HepG2 (cell line): ENCODE results near the gene TMEM165. TPM values are rescaled to one million over a fixed set of nuclear protein-coding genes. Genes with fewer than 3 reads are reported as not detected.

Source experiments
- ATAC-seq: fragments of 200-7000 bp; cut with Tn5 transposase; 3 replicates; pipeline ENCODE4 v1.9.1; 2020; ENCODE audit warnings: mild to moderate bottlenecking, moderate library complexity
- BruUV-seq: library from RNA; stranded (reverse); fragments of 400-500 nt; replicated peaks from 2 replicates; lab custom pipeline; 2021; lab: Mats Ljungman, UMichigan
- CTCF ChIA-PET: fragments of 300-600 bp; formaldehyde crosslinking; extraction: SDS; loops from one replicate; lab custom pipeline; 2021; ENCODE audit warnings: low total read pairs, inconsistent platforms, low intra/inter-chr PET ratio; lab: Yijun Ruan, JAX
- POLR2A ChIA-PET: fragments of 350-600 bp; sonication (Branson Sonifier 250); formaldehyde crosslinking; loops from one replicate; lab custom pipeline; 2020; ENCODE audit warnings: antibody characterized with exemption, inconsistent platforms; lab: Yijun Ruan, JAX
- DNase-seq: peaks from one replicate; pipeline ENCODE4 v3.0.0-alpha.2; 2015; ENCODE audit warnings: low spot score
- FAIRE-seq: peaks from 3 replicates; lab custom pipeline; 2011; peaks lifted over from hg19 to GRCh38; lab: Jason Lieb, UNC
- H2AFZ ChIP-seq: one replicate; pipeline ENCODE4 v1.6.1; 2011; ENCODE audit warnings: low read length, inconsistent platforms
- H3K27ac ChIP-seq: fragments of 300-600 bp; 3 replicates; pipeline ENCODE4 v1.8.0; 2011; ENCODE audit warnings: mixed run types, mild to moderate bottlenecking, mixed read lengths, low read length, inconsistent platforms; ENCODE audit not compliant: insufficient read depth; ENCODE audit errors: extremely low read length
- H3K27me3 ChIP-seq, 2 experiments: fragments of 200-600 bp in 1 of 2; 2 replicates in 1 of 2; 3 replicates in 1 of 2; pipeline versions ENCODE4 v1.6.0 to v1.8.0; 2011; ENCODE audit warnings: low read length in 2 of 2, mild to moderate bottlenecking in 2 of 2, moderate library complexity in 2 of 2, inconsistent platforms in 1 of 2; ENCODE audit not compliant: insufficient read depth in 2 of 2, control insufficient read depth in 1 of 2
- H3K36me3 ChIP-seq, 2 experiments: fragments of 200-600 bp in 1 of 2; replicated peaks in 1 of 2; 2 replicates in 1 of 2; 3 replicates in 1 of 2; pipeline versions ENCODE4 v1.5.1 to v1.8.0; 2011; ENCODE audit warnings: low read length in 2 of 2, inconsistent platforms in 1 of 2; ENCODE audit not compliant: insufficient read depth in 2 of 2, control insufficient read depth in 1 of 2
- H3K4me1 ChIP-seq: 2 replicates; pipeline ENCODE4 v1.5.1; 2012; ENCODE audit warnings: low read length, inconsistent platforms; ENCODE audit not compliant: insufficient read depth
- H3K4me2 ChIP-seq: 2 replicates; pipeline ENCODE4 v1.6.0; 2011; ENCODE audit warnings: low read depth, low read length, inconsistent platforms
- H3K4me3 ChIP-seq, 3 experiments: fragments of 200-600 bp in 1 of 3; sonication (generic), shearing (Covaris generic) in 1 of 3; replicated peaks in 1 of 3; 2 replicates each; pipeline ENCODE4 v1.5.1; 2011 to 2016; ENCODE audit warnings: low read length in 3 of 3, inconsistent platforms in 2 of 3, low read depth in 2 of 3, mild to moderate bottlenecking in 2 of 3, control low read depth in 1 of 3, mixed read lengths in 1 of 3; ENCODE audit not compliant: insufficient read depth in 1 of 3
- H3K79me2 ChIP-seq: one replicate; pipeline ENCODE4 v1.6.1; 2011; ENCODE audit warnings: low read length, inconsistent platforms; ENCODE audit not compliant: insufficient read depth
- H3K9ac ChIP-seq: 2 replicates; pipeline ENCODE4 v1.6.0; 2011; ENCODE audit warnings: mild to moderate bottlenecking, low read depth, low read length, inconsistent platforms; ENCODE audit not compliant: insufficient read depth
- H3K9me3 ChIP-seq: 2 replicates; pipeline ENCODE4 v1.5.1; 2012; ENCODE audit warnings: mild to moderate bottlenecking, low read length
- H4K20me1 ChIP-seq: 2 replicates; pipeline ENCODE4 v1.6.0; 2011; ENCODE audit warnings: inconsistent platforms, mild to moderate bottlenecking, low read length, moderate library complexity; ENCODE audit not compliant: insufficient read depth
- BCLAF1 ChIP-seq: fragments of 450-650 bp; IDR thresholded peaks from 2 replicates; pipeline ENCODE4 v1.6.1; 2017; ENCODE audit warnings: mild to moderate bottlenecking
- FOXA1 ChIP-seq, 2 experiments: fragments of 450-650 bp in 1 of 2; sonication (generic) in 1 of 2; formaldehyde crosslinking in 1 of 2; IDR thresholded peaks; 2 replicates each; pipeline versions ENCODE4 v1.4.0 to v1.6.1; 2016 to 2020; ENCODE audit warnings: missing genetic modification reagents in 1 of 2
- SOX6 ChIP-seq, 2 experiments: fragments of 450-650 bp in 1 of 2; sonication (generic) in 1 of 2; formaldehyde crosslinking in 1 of 2; IDR thresholded peaks; 2 replicates each; pipeline versions ENCODE4 v1.4.0 to v1.6.1; 2017 to 2020; ENCODE audit warnings: antibody characterized with exemption in 1 of 2, mild to moderate bottlenecking in 1 of 2, missing genetic modification reagents in 1 of 2
- TOPORS ChIP-seq: sonication (generic); formaldehyde crosslinking; IDR thresholded peaks from 2 replicates; pipeline ENCODE4 v1.8.0; 2023; ENCODE audit warnings: mild to moderate bottlenecking, missing genetic modification reagents
- U2AF1 ChIP-seq: fragments of 200-400 bp; formaldehyde crosslinking; optimal IDR thresholded peaks from 2 replicates; pipeline ENCODE3; 2017; ENCODE audit warnings: mild to moderate bottlenecking, low read depth, low read length
- ZNF768 ChIP-seq: sonication (generic); formaldehyde crosslinking; IDR thresholded peaks from 2 replicates; pipeline ENCODE4 v1.4.0; 2020; ENCODE audit warnings: missing genetic modification reagents
- ZUFSP ChIP-seq: sonication (generic); formaldehyde crosslinking; IDR thresholded peaks from 2 replicates; pipeline ENCODE4 v1.9.0; 2021; ENCODE audit warnings: missing genetic modification reagents, mild to moderate bottlenecking, borderline replicate concordance
- WGBS: methylation state at CpG from one replicate; pipeline ENCODE4 v1.1.6; 2017; ENCODE audit warnings: low lambda C conversion rate; 5-methylcytosine and 5-hydroxymethylcytosine counted together
- in situ Hi-C: cut with HindIII; loops from 2 replicates; pipeline ENCODE4 v1.10.0; 2017; ENCODE audit warnings: low pct_unique_long_range_greater_than_20kb; ENCODE audit not compliant: extremely low pct_ligation_motif_present
- intact Hi-C: fragments of 100-400 bp; cut with micrococcal nuclease; formaldehyde crosslinking; loops from one replicate; pipeline ENCODE4 v1.10.0; 2022; ENCODE audit not compliant: unreplicated experiment
- polyA plus RNA-seq, 8 experiments: library from polyadenylated mRNA; depleted of rRNA in 3 of 8; stranded (reverse) in 7 of 8; unstranded in 1 of 8; fragments of >200 nt; fragmentation: Illumina TruSeq in 4 of 8; extraction: Trizol in 4 of 8; gene quantifications; 2 replicates each; pipeline versions ENCODE4 v1.2.1 to v1.2.3, GENCODE V29; 2011 to 2016; ENCODE audit warnings: low read depth in 4 of 8, missing spikeins in 1 of 8, mixed read lengths in 1 of 8; ENCODE audit not compliant: insufficient read depth in 1 of 8
- total RNA-seq, 5 experiments: library from RNA; depleted of rRNA; stranded (reverse); fragments of >200 nt; fragmentation: Illumina TruSeq; extraction: Trizol; gene quantifications; 2 replicates each; pipeline ENCODE4 v1.2.3, GENCODE V29; 2016; ENCODE audit warnings: low read depth in 1 of 5

TMEM165 gene
- total and polyA plus RNA-seq, 2 of the 13 experiments (the other 11 are each of a cell fraction or from before 2014, with no cell fraction given): 54.6 to 103 TPM

GRCh38 chr4:55354648-55355047, 41.1 kb upstream of the TMEM165 start:
- no peak overlapping the region for H3K4me3 ChIP-seq
- ChIA-PET CTCF (no interaction called here), POLR2A (no interaction called here)
- no peaks in the 10 kb centered on the region for H4K20me1 ChIP-seq
- WGBS: 90% methylated on average over 8 of the region's 8 CpGs
- no TSS peak for BruUV-seq
- no peaks in the 10 kb centered on the region for H3K79me2 ChIP-seq
- no peaks in the 10 kb centered on the region for H3K27me3 ChIP-seq
- intact Hi-C loops: loop anchor here (5.0 kb wide), 1 partner anchor 273 kb away; no protein-coding TSS in a partner anchor
- no peak overlapping the region for H3K27ac ChIP-seq
- FAIRE-seq (no peak), DNase-seq (no peak), ATAC-seq (no peak)
- H3K4me2 ChIP-seq: no peak overlapping the region
- TF ChIP-seq FOXA1 (IDR thresholded peaks at IDR 0.05) (no peak), FOXA1 (CRISPR knock-in tag; IDR thresholded peaks at IDR 0.05) (no peak), SOX6 (IDR thresholded peaks at IDR 0.05) (no peak), SOX6 (CRISPR knock-in tag; IDR thresholded peaks at IDR 0.05) (no peak), BCLAF1 (no peak), TOPORS (CRISPR knock-in tag) (no peak)
- in situ Hi-C loops: no loop called here
- no peak overlapping the region for H2AFZ ChIP-seq
- H3K4me1 ChIP-seq: peaks cover 10% of the 10 kb centered on the region
- no peaks in the 10 kb centered on the region for H3K36me3 ChIP-seq
- H3K9ac ChIP-seq: no peak overlapping the region
- H3K9me3 ChIP-seq: no peaks in the 10 kb centered on the region

GRCh38 chr4:55355555-55355954, 40.2 kb upstream of the TMEM165 start:
- TF ChIP-seq U2AF1: no peak
- no peak for TF ChIP-seq ZUFSP (CRISPR knock-in tag)
- peak; percentile 31; the same call in 1 of the 2 replicates for TF ChIP-seq ZNF768 (CRISPR knock-in tag)
- BruUV-seq: no TSS peak
- Histone ChIP-seq H3K4me3 (no peak overlapping the region), H4K20me1 (no peaks in the 10 kb centered on the region), H3K27me3 (no peaks in the 10 kb centered on the region), H3K4me1 (peaks cover 10% of the 10 kb centered on the region), H3K9ac (no peak overlapping the region), H3K27ac (no peak overlapping the region), H2AFZ (no peak overlapping the region), H3K4me2 (no peak overlapping the region), H3K9me3 (no peaks in the 10 kb centered on the region), H3K36me3 (no peaks in the 10 kb centered on the region), H3K79me2 (no peaks in the 10 kb centered on the region)
- no peak for FAIRE-seq
- 77% methylated on average over 6 of the region's 6 CpGs for WGBS
- DNase-seq: no peak
- POLR2A ChIA-PET: interaction anchor here (0.7 kb wide), 1 partner anchor 1142 kb away, joined by 3 read pairs; no protein-coding TSS in a partner anchor
- intact Hi-C loops (loop anchor here (5.0 kb wide), 1 partner anchor 272 kb away; no protein-coding TSS in a partner anchor), in situ Hi-C loops (no loop called here)
- CTCF ChIA-PET: no interaction called here
- no peak for ATAC-seq
